Measurements from ENCODE around the gene SOX8. TPM values are rescaled to one million over a fixed set of nuclear protein-coding genes. Genes with fewer than 3 reads are reported as not detected.
A peak's percentile ranks its signal among the peaks of the same experiment; 100 is the strongest.
"Not testable (repeated sequence)": the region's sequence is repeated elsewhere in the genome, so short reads cannot be mapped to it uniquely, and the experiment has no call there.

Gene SOX8
- total RNA-seq, 1 experiment from 2014 or later, result not detected

GRCh38 chr16:953818-954217 is 27.8 kb upstream of the SOX8 start:
- not testable (repeated sequence) for DNase-seq (ENCODE audit: low read depth)

- not testable (repeated sequence) for DNase-seq (ENCODE audit: low read depth)
Observed at GRCh38 chr16:955766-956165, 25.8 kb upstream of the SOX8 start.

- DNase-seq (ENCODE audit: low read depth), result no peak
Observed at GRCh38 chr16:959232-960040, 22.1 kb upstream of the SOX8 start.

GRCh38 chr16:962366-962765 is 19.2 kb upstream of the SOX8 start:
- no peak for DNase-seq (ENCODE audit: low read depth)

GRCh38 chr16:962901-963814 is 18.4 kb upstream of the SOX8 start:
- no peak for DNase-seq (ENCODE audit: low read depth)

- no peak for DNase-seq (ENCODE audit: low read depth)
Observed at GRCh38 chr16:963913-964312, 17.7 kb upstream of the SOX8 start.

- peak; percentile 70 for DNase-seq (ENCODE audit: low read depth)
Observed at GRCh38 chr16:964356-965035, 17.1 kb upstream of the SOX8 start.

GRCh38 chr16:965036-965395 is 16.6 kb upstream of the SOX8 start:
- no peak for DNase-seq (ENCODE audit: low read depth)

GRCh38 chr16:965487-965886 is 16.1 kb upstream of the SOX8 start:
- no peak for DNase-seq (ENCODE audit: low read depth)

- no peak for DNase-seq (ENCODE audit: low read depth)
Observed at GRCh38 chr16:966035-966434, 15.5 kb upstream of the SOX8 start.

GRCh38 chr16:966505-966904 is 15.1 kb upstream of the SOX8 start:
- DNase-seq (ENCODE audit: low read depth), result no peak

- no peak for DNase-seq (ENCODE audit: low read depth)
Observed at GRCh38 chr16:967077-967541, 14.5 kb upstream of the SOX8 start.

GRCh38 chr16:967546-968295 is 13.8 kb upstream of the SOX8 start:
- DNase-seq (ENCODE audit: low read depth), result no peak

GRCh38 chr16:968620-969019 is 12.9 kb upstream of the SOX8 start:
- no peak for DNase-seq (ENCODE audit: low read depth)

- DNase-seq (ENCODE audit: low read depth), result no peak
Observed at GRCh38 chr16:969508-970385, 11.8 kb upstream of the SOX8 start.

GRCh38 chr16:970386-970765 is 11.2 kb upstream of the SOX8 start:
- DNase-seq (ENCODE audit: low read depth), result no peak

- DNase-seq (ENCODE audit: low read depth), result peak; percentile 60
Observed at GRCh38 chr16:970766-971581, 10.6 kb upstream of the SOX8 start, which contains the start of gene LMF1. TSS of gene LMF1 (minus strand) at chr16:970984. CDS start at chr16:970980, 4 bp downstream.

GRCh38 chr16:971582-971905 is 10.0 kb upstream of the SOX8 start:
- DNase-seq (ENCODE audit: low read depth), result no peak

GRCh38 chr16:971981-972315 is 9.6 kb upstream of the SOX8 start:
- no peak for DNase-seq (ENCODE audit: low read depth)
